ENCODE measurements around the gene IL11RA.
A peak's percentile ranks its signal among the peaks of the same experiment; 100 is the strongest.

IL11RA gene

DNA sequence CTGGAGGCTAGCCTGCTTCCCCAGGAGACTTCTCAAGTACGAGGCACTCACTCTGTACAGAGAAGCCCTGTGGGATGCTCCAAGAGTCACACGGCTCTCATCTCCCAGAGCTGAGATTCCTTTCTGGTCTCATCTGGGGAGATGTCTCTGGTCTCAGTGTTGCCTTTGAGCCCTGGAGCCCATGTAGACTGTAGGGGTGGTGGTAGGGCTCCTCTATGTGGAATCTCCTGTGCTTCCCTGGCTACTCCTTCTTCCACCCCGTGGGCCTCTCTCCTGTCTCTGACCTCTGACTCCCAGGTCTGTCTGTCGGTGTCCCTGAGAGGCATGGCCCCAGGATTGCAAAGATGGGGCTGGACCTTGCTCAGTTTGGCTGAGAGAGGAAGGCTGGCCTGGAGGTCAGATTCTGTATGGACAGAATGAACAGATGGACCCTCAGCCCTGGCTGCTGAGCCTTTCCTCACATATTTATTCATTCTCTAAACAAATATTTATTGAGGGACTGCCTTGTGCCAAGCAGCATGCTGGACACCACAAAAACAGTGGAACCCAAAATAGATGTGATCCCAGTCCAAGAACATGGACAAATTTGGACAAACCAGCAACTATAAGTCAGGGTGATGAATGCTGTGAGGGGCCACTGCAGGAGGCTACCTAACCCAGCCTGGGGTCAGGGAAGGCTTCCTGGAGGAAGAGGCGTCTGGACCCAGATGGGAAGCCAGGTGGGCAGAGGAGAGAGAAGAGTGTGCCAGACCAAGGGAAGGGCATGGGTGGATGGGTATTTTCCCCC is 36.5 kb downstream of the IL11RA start:
- DNase-seq: no peak

- peak in 2 of 3 experiments; percentile 13 to 40 for DNase-seq
These were observed 37.1 kb downstream of the IL11RA start for GRCh38 chr9:34689116-34689470.

DNA sequence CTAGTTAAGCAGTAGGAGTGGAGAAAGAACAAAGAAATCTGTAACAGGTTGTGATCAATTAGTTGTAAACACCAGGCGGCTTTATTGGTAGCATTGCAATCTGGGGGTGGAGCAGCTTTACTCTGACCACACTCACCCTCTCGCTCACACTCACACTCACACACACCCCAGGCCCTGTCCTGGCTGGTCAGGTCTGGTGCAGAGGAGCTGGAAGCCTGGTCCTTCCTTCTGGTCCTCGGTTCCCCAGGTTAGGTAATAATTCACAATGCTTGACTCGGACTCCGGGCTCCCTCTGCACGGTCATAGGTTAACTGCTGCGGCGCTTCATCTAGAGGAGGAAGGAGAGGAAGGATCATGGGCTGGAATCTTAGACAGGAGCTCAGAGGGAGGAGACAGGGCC is 37.5 kb downstream of the IL11RA start:
- DNase-seq: no peak

- no peak for DNase-seq
These were observed 39.3 kb downstream of the IL11RA start, which contains the start of gene CCL19 for GRCh38 chr9:34690983-34691935. Gene CCL19 (minus strand): TSS chr9:34691276. CDS start chr9:34691139, 137 bp downstream.

GRCh38 chr9:34691936-34692315 is 39.9 kb downstream of the IL11RA start:
- DNase-seq: no peak

GRCh38 chr9:34693560-34693959 is 41.6 kb downstream of the IL11RA start:
- no peak for DNase-seq

- DNase-seq: no peak
These were observed 42.8 kb downstream of the IL11RA start for GRCh38 chr9:34694811-34695210.

- peak; percentile 50 to 76 (median 66) for DNase-seq
These were observed 49.2 kb downstream of the IL11RA start for GRCh38 chr9:34701023-34701768.

- peak; percentile 57 to 66 (median 65) for DNase-seq
These were observed 50.1 kb downstream of the IL11RA start for GRCh38 chr9:34701769-34702736.

GRCh38 chr9:34707130-34707529 is 55.1 kb downstream of the IL11RA start:
- no peak for DNase-seq

DNA sequence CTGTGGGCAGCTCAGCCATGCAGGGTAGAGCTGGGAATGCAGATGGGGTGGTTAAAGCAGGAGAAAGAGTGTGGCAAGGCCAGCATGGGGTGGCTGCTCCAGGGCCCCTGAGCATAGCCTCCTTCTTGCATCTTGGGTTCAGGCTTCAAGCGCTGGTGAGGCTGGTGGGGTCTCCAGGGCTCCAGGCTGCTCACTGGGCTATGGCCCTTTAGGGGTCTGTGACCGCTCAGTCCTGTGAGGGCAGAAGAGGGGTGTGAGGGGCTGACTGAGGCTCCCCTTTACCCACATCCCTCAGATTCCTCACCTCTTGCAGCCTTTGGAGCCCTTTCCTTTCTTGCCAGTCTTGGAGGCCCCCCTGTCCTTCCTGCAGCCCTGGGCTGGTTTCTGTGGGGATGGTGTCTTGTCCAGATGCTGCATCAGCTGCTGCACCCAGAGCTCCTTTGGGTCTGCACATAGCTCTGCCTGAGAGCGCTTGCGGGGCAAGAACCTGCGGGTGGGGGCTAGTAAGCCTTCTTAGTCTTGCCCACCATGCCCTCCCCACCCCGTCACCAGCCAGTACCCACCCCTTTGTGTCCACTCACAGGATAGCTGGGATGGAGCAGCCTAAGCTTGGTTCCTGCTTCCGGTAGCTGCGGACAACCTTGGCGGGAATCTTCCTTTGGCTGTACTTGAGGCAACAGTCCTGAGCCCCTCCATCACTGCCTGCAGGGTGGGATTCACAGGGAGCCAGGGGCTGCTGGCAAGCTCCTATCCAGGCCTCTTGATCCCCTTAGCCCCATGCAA is 57.4 kb downstream of the IL11RA start:
- no peak for DNase-seq

DNA sequence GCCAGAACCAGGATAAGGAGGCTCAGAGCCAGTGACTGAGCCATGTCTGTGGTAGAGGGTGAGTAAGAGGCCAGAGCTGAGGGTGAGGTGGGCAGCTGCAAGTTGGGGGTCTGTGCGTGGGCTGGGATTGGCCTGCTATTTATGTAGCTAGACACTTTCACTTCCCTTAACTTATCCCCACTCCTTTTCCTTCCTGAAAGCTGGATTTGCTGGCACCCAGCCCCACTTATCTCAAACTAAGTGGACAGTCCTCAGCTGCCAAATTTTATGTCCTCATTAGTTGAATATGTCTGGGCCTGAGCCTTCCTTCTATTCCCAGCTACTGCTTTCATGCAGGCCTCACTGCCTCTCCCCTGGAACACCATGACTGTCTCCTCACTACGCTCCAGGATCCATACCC is 58.0 kb downstream of the IL11RA start, which contains the start of gene CCL21:
TSS of gene CCL21 (minus strand) at position 114 of the 400 bp plus-strand sequence. CDS start at position 44, 70 bp downstream.
- no peak for DNase-seq
